Hepatocyte (in vitro differentiated cells): ENCODE data around the gene TRMT1. TPM values are rescaled to one million over a fixed set of nuclear protein-coding genes. Genes with fewer than 3 reads are reported as not detected.

Source experiments
- DNase-seq: peaks from one replicate; pipeline ENCODE4 v3.0.0-alpha.2; 2016; ENCODE audit warnings: low spot score
- H2AFZ ChIP-seq: fragments of 200-600 bp; sonication (generic); 2 replicates; pipeline ENCODE4 v1.6.0; 2016; ENCODE audit warnings: antibody characterized with exemption, mild to moderate bottlenecking
- H3K27ac ChIP-seq: fragments of 200-600 bp; sonication (generic); 2 replicates; pipeline ENCODE4 v1.5.1; 2016; ENCODE audit warnings: mild to moderate bottlenecking
- H3K27me3 ChIP-seq: fragments of 200-600 bp; sonication (generic); 2 replicates; pipeline ENCODE4 v1.6.1; 2016
- H3K36me3 ChIP-seq: fragments of 200-600 bp; sonication (generic); replicated peaks from 2 replicates; pipeline ENCODE4 v1.5.1; 2016; ENCODE audit warnings: low read depth; ENCODE audit not compliant: insufficient read depth
- H3K4me1 ChIP-seq: fragments of 200-600 bp; sonication (generic); 2 replicates; pipeline ENCODE4 v1.5.1; 2016; ENCODE audit warnings: mild to moderate bottlenecking, moderate library complexity; ENCODE audit not compliant: insufficient read depth
- H3K4me2 ChIP-seq: fragments of 200-600 bp; sonication (generic); 2 replicates; pipeline ENCODE4 v1.6.0; 2016
- H3K4me3 ChIP-seq: fragments of 200-600 bp; sonication (generic); 2 replicates; pipeline ENCODE4 v1.5.1; 2016; ENCODE audit warnings: mild to moderate bottlenecking
- H3K79me2 ChIP-seq: fragments of 200-600 bp; sonication (generic); 2 replicates; pipeline ENCODE4 v1.6.0; 2017; ENCODE audit warnings: mild to moderate bottlenecking
- H3K9me2 ChIP-seq: fragments of 200-600 bp; sonication (generic); replicated peaks from 2 replicates; pipeline ENCODE4 v1.6.0; 2017; ENCODE audit warnings: mild to moderate bottlenecking; ENCODE audit not compliant: insufficient read depth
- H3K9me3 ChIP-seq: fragments of 200-600 bp; sonication (generic); 2 replicates; pipeline ENCODE4 v1.5.1; 2016; ENCODE audit warnings: low read depth, mild to moderate bottlenecking
- H4K20me1 ChIP-seq: fragments of 200-600 bp; sonication (generic); 2 replicates; pipeline ENCODE4 v1.6.0; 2016; ENCODE audit warnings: mild to moderate bottlenecking; ENCODE audit not compliant: insufficient read depth, poor library complexity, severe bottlenecking
- CTCF ChIP-seq: fragments of 200-600 bp; sonication (generic); IDR thresholded peaks from 2 replicates; pipeline ENCODE4 v1.5.1; 2016; ENCODE audit warnings: antibody characterized with exemption, mild to moderate bottlenecking; ENCODE audit not compliant: poor library complexity
- EZH2 ChIP-seq: fragments of 200-600 bp; sonication (generic); IDR thresholded peaks from 2 replicates; pipeline ENCODE4 v1.6.1; 2016; ENCODE audit warnings: antibody characterized with exemption, mild to moderate bottlenecking, borderline replicate concordance
- EZH2phosphoT487 ChIP-seq: fragments of 200-600 bp; sonication (generic); IDR thresholded peaks from one replicate; pipeline ENCODE4 v1.6.1; 2018; ENCODE audit warnings: antibody characterized with exemption, mild to moderate bottlenecking, low read depth, moderate library complexity; ENCODE audit not compliant: unreplicated experiment, severe bottlenecking
- WGBS: methylation state at CpG from one replicate; pipeline ENCODE4 v1.1.6; 2016; ENCODE audit warnings: low lambda C conversion rate; ENCODE audit errors: missing lambda C conversion rate; 5-methylcytosine and 5-hydroxymethylcytosine counted together
- polyA plus RNA-seq: library from polyadenylated mRNA; unstranded; fragments of >200 nt; fragmentation: Nextera tagmentation; extraction: Ambion mirVana; gene quantifications from 2 replicates; pipeline ENCODE4 v1.2.1, GENCODE V29; 2016
- total RNA-seq: library from RNA; depleted of rRNA; stranded (reverse); fragments of >200 nt; gene quantifications from 2 replicates; pipeline ENCODE4 v1.2.3, GENCODE V29; 2014

TRMT1 gene
- total and polyA plus RNA-seq, 2 experiments from 2014 or later: 31.2 to 33.4 TPM

- Histone ChIP-seq H3K4me2 (no peak overlapping the region), H3K36me3 (no peaks in the 10 kb centered on the region), H3K27me3 (no peaks in the 10 kb centered on the region), H3K4me1 (no peaks in the 10 kb centered on the region), H2AFZ (no peak overlapping the region), H3K4me3 (no peak overlapping the region), H3K79me2 (peaks cover 49% of the 10 kb centered on the region), H3K9me2 (no peaks in the 10 kb centered on the region), H3K27ac (no peak overlapping the region), H4K20me1 (peaks cover 16% of the 10 kb centered on the region), H3K9me3 (no peaks in the 10 kb centered on the region)
- 93% methylated on average over 3 of the region's 3 CpGs for WGBS
- TF ChIP-seq EZH2phosphoT487: no peak
- TF ChIP-seq CTCF: no peak
- TF ChIP-seq EZH2: no peak
- DNase-seq: no peak
Measured at GRCh38 chr19:13134626-13135025, 18.1 kb upstream of the TRMT1 start.

GRCh38 chr19:13133241-13133870 lies 16.8 kb upstream of the TRMT1 start:
- H3K27ac ChIP-seq: no peak overlapping the region
- TF ChIP-seq EZH2phosphoT487 (no peak), EZH2 (no peak), CTCF (no peak)
- no peak overlapping the region for H2AFZ ChIP-seq
- no peak overlapping the region for H3K4me3 ChIP-seq
- no peak overlapping the region for H3K4me2 ChIP-seq
- peak; percentile 2 for DNase-seq
- WGBS: 76% methylated on average over 9 of the region's 12 CpGs
- no peaks in the 10 kb centered on the region for H3K9me2 ChIP-seq
- peaks cover 62% of the 10 kb centered on the region for H3K79me2 ChIP-seq
- H3K9me3 ChIP-seq: no peaks in the 10 kb centered on the region
- peaks cover 22% of the 10 kb centered on the region for H4K20me1 ChIP-seq
- H3K36me3 ChIP-seq: no peaks in the 10 kb centered on the region
- no peaks in the 10 kb centered on the region for H3K4me1 ChIP-seq
- H3K27me3 ChIP-seq: no peaks in the 10 kb centered on the region

- Histone ChIP-seq H3K4me1 (no peaks in the 10 kb centered on the region), H4K20me1 (peaks cover 25% of the 10 kb centered on the region), H3K9me2 (no peaks in the 10 kb centered on the region), H3K79me2 (peaks cover 69% of the 10 kb centered on the region), H2AFZ (no peak overlapping the region), H3K4me2 (no peak overlapping the region), H3K9me3 (no peaks in the 10 kb centered on the region), H3K36me3 (no peaks in the 10 kb centered on the region), H3K4me3 (no peak overlapping the region), H3K27ac (no peak overlapping the region), H3K27me3 (no peaks in the 10 kb centered on the region)
- WGBS: 91% methylated on average over 8 of the region's 8 CpGs
- peak; percentile 2 for DNase-seq
- no peak for TF ChIP-seq EZH2phosphoT487
- TF ChIP-seq CTCF: no peak
- no peak for TF ChIP-seq EZH2
Measured at GRCh38 chr19:13132471-13133180, 16.1 kb upstream of the TRMT1 start.
